GM18909 (cell line): ENCODE measurements around the gene LRRFIP1.
"Not testable (repeated sequence)": the region's sequence is repeated elsewhere in the genome, so short reads cannot be mapped to it uniquely, and the experiment has no call there.

ENCODE experiments used
- ATAC-seq: cut with Tn5 transposase; IDR thresholded peaks from one replicate; pipeline ENCODE4 v1.9.1; 2021; ENCODE audit warnings: mild to moderate bottlenecking; ENCODE audit not compliant: unreplicated experiment, poor library complexity

Gene LRRFIP1, protein sequence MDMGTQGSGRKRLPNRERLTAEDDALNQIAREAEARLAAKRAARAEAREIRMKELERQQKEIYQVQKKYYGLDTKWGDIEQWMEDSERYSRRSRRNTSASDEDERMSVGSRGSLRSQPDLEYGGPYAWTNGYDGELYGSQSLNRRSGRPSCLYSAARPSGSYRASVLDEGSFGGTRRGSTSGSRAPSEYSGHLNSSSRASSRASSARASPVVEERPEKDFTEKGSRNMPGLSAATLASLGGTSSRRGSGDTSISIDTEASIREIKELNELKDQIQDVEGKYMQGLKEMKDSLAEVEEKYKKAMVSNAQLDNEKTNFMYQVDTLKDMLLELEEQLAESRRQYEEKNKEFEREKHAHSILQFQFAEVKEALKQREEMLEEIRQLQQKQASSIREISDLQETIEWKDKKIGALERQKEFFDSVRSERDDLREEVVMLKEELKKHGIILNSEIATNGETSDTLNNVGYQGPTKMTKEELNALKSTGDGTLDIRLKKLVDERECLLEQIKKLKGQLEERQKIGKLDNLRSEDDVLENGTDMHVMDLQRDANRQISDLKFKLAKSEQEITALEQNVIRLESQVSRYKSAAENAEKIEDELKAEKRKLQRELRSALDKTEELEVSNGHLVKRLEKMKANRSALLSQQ

DNA sequence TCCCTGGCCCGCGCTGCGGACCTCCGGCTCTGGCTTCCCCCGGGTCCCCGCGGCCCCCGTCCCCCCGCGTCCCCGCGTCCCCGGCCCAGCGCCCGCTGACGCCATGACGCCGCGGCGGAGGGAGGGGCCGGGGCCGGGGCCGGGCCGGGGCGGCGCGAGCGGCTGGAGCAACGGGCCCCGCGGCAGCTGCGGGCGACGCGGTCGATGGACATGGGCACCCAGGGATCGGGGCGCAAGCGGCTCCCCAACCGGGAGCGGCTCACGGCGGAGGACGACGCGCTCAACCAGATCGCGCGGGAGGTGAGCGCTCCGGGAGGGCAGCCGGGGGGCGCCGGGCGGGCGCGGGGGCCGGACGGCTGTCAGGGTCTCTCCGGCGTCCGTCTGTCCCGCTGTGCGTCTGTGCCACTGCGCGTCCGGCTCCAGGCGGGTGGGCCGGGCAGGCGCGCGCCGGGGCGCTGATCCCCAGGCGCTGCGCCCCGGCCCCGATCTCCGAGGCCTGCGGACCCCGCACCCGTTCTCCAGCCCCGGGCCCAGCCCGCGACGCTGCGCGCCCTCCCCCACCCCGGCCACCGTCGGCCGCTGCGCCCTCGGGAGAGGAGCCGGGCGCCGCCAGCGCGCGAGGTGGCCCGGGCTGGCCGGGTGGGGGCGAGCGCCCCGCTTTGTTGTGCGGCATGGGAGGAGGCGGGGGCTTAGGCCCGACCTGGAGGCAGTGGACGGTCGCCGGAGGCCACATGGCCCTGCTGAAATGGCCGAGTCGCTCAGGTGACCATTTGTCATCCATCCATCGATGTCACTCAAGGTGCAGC lies at the start of gene LRRFIP1:
Gene LRRFIP1, plus strand, starts transcription at position 147 of the 806 bp plus-strand sequence. Its CDS starts 58 bp downstream, at position 205.
- no peak for ATAC-seq

DNA sequence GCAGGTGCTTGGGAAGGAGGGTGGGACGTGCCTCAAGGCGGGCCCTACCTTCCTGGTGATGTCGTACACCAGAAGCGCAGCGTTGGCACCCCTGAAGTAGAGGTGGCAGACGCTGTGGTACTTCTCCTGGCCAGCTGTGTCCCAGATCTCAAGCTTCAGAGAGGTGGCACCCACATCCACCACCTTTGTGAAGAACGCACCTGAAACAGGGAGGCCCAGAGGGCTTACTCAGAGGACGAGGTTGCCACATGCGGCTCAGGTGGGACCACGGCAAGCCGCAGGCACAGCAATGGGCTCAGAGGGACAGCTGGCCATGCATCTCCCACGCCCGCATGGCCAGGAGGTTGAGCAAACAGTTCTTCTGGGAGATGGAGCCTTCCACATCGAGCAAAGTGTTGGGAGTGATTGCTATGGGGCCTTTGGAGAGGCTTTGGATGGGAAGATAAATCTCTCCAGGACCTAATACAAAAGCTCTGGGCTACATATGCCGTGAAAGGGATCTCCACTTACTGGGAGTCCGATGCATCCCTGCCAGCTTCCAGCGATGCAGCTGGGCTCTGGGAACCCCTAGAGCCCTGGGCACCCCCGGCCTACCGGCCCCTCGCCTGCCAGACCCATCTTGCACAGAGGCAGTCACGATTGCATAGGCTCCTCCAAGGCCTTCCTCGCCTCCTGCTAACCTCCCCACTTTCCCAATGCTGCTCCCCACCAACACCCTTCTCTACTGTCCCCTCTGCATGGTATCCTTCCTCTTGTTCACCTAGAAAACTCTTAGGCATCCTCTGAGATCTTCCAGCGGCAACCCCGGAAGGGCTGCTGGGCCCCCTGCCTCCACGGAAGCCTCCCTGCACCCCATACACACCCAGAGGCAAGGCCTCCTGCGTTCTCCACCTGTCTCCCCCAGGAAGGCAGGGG lies 49.2 kb upstream of the LRRFIP1 start:
- ATAC-seq, result no peak

DNA sequence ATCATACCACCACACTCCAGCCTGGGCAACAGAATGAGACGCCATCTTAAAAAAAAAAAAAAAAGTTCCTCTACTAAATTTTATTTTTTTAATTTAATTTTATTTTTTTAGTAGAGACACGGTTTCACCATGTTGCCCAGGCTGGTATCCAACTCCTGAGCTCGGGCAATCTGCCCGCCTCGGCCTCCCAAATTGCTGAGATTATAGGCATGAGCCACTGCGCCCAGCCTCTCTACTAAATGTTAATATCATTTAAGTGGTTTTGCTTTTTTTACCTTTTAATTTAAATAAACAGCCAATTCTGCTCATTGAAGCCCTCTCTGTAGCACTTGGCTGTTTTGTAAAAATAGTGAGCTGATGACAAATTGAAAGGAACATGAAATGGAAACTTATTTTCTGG lies 46.1 kb upstream of the LRRFIP1 start:
- no peak for ATAC-seq

DNA sequence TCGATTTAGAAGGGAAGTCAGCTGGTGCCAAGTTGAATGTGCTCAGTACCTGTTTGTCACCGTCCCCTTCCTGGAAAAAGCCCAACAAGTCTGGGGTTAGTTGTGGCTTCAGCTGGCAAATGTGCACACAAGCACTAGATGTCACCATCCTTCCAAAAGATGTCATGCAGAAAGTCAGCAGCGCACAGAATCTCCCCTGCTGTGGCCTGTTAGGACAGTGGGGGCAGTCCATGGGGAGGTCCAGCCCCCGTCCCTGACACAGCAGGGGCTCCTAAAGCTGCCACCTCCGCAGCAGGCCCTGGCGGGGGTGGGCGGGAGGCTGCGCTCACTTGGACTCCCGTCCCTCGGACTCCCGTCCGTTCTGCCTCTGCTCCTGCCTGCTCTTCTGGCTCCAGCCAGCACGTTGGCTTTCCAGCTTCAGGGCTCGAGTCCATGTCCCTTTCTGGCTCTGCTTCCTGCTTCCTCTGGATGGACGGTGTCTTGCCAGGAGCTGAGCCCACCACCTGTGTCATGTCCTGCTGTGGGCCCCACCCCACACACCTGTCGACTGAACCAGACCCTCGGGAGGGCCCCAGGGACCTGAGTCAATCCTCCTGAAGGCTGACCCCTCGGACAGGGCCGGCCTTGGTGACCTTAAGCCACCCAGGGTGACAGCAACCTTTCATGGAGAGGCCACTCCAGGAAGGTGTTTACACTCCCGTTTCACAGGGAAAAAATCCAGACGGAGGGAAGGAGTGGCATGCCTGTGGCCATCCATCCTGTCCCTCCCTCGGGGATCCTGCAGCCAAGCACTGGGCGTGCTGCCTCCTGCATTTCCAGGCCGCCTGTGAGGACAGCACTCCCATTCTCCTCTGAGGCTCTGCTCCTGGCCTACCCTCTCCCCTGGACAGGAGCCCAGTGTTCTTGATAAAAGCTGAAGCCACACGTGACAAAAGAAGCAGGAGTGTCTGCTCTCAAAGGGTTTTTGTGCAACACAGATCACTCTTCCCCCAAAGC lies 45.3 kb upstream of the LRRFIP1 start:
- no peak for ATAC-seq

DNA sequence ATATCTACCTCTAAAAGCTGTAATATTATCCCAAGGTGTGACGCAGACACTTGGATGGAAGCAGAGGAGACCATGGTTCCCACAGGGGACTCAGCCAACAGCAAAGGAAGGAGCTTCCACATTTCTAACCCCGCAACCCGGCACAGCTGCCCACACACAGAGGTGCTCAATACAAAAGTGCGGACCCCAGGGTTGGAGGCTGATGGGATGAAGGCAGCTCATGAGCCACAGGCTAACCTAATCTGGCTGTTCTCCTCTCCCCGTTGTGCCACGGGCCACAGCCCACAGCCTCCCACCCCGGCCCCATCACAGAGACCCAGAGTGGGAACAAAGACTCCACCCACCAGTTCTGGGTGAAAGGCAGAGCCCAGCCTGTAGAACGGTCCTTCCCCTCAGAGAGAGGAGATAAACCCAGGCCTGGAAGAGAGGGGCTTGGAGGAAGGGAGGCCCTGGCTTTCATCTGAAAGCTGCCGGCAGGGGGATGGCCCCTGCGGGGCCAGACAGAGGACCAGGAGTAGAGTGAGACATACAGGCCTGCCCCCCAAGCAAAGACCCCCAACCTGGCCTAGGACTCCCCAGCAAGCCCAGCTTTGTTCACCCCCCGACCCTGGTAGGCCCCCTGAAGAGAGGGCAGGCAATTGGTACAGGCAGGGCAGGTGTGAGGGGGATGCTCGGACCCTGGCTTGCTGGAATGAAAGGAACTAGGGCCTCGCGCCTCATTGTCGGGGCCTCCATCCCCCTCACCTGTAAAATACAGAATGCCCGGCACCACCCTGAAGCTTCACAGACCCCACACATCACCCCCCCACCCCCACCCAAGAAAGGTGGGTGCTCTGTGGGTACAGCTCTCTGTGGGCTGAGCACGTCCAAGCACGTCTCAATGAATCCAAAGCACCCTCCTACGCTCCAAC lies 43.7 kb upstream of the LRRFIP1 start:
- no peak for ATAC-seq

DNA sequence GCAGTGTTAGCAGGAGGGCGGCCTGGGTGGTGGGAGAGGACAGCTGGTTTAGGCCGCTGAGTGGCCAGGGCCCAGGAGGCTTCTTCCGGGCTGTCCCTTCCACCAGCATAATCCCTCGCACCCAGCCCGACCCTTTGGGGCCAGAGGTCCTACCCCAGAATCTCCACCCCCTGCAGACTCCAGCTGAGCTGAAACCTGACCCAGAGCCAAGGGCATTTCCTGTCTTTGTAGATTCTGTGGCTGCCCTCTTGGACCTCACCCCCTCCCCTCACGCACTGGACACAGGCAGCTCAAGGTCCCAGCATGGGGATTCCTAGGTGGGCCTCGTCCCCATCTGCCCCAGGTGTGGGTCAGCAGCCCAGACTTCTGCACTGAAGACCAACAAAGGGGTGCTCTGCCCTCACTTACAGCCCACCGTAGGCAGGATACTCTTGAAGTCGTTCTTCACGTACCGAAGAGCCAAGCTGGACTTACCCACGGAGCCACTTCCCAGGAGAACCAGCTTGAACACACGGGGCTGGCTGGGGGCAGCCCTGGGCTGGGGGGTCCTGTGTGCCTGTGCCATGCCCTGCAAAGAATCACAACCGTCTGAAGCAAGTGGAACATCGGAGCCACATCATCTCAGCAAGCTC lies 41.7 kb upstream of the LRRFIP1 start:
- no peak for ATAC-seq

DNA sequence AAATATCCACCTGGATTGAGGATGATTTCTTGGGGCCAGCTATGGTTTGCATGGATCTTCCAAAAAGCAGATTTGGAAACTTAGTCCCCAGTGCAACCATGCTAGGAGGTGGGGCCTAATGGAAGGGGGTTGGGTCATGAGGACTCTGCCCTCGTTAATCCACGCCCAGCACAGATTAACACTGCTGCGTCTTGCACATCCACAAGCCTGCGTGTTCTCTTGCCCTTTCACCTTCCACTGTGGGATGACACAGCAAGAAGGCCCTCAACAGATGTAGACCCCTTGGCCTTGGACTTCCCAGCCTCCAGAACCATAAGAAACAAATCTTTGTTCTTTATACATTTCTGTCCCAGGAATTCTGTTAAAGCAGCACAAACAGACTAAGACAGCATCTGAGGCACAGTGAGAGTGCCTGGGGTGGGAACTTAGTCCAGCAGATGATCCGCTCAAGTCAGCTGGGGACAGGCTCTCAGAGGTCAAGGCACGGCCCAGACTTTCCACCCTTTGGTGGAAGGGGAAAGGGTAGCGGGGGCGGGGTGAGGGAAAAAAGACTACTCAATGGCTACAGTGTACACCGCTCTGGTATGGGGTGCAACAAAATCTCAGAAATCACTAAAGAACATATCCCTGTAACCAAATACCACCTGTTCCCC lies 39.2 kb upstream of the LRRFIP1 start:
- no peak for ATAC-seq

DNA sequence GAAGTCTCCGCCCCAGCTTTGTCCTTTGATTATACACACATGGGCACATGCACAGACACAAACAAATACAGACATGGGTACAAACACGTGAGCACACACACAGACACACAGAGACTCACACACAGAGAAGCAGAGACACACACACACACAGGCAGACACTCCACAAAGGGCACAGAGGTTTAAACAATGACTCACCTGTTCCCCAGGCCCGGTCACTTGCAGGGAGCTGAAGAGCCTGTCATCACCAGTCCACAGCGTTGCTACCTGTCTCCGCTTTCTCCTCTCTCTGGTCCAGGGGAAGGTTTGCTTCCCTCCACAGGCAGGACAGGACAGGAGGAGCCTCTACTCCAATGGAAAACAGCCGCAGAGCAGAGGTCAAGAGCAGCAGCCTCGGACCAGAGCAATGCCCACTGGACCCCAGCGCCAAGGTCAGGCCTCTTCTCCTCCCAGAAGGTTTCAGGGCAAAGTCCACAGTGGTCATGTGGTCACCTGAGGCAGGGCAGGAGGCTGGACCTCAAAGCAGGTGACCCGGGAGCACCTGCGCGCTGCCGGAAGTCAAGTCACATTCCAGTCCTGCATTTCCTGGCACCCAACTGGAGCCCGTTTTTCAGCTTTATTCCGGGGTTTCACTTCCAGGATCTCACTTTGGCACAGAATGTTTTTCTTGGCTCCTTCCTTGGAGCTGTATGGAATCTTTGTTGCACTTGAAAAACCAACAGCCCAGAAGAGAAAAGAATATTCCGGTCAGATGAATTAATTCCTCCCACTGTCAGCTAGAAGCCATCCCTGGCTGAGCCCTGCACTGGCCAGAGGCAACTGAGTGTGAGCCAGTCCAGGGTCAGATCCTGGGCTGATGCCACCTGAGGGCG lies 36.9 kb upstream of the LRRFIP1 start, which contains the start of gene RAB17:
Gene RAB17, minus strand, starts transcription at position 463 of the 869 bp plus-strand sequence. CDS start 4,580 bp downstream, outside the sequence.
- ATAC-seq, result no peak

DNA sequence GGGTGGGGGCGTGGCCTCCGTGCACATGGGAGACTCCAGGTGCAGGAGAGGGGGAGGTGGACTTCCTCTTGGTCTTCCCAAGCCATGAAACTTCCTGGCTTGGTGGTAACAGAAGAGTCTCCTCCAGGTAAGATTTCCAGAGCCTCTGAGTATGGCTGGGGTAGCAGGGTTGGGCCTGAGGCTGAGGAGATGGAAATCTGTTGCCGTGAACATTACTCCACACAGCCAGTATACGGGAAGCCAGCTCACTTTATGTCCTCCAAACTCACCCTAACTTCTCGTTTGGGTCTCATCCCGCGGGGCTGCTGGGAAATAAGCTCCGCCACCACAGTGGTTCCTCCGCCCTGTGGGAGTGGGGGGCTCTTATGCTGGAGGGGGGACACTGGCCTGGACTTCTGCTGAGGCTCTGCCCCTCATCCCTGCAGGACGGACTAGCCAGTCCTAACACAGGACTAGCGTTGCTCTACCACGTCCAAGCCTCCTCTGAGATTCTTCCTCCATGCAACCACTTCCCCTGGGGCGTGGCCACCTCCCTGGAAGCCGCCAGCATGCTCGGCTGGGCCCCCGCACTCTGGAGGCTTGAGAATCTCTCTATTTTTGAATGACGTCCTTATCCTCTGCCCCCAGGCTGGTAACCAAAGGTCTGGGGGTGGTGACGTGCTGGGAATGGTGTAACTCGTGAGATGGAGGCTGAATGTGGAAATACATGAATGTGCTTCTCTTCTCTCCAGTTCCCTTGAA lies 36.1 kb upstream of the LRRFIP1 start:
- ATAC-seq, result no peak

DNA sequence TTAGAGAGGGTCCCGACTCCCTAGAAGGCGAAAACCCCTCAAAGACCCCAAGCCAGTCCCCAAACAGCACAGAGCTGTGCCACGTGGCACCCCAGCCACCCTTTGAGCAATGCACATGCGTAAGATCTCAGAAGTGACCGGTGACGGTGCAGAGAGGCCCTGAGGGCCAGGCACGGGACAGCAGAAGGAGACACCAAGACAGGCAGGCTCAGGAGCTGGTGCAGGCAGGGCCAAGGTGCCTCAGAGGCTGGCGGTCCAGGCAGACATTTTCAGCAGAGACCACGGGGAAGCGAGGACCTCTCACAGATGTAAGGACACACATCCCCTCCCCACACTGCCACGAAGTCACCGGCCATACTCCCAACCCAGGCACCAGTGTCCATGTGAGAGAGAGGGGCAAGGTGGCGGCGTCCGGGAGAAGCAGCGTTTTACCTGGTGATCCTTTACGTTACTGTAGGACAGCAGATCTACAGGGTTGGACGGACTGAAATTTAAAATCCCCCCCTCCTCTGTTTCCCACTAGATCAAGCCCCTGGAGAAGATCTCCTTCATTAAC lies 34.9 kb upstream of the LRRFIP1 start:
- no peak for ATAC-seq

DNA sequence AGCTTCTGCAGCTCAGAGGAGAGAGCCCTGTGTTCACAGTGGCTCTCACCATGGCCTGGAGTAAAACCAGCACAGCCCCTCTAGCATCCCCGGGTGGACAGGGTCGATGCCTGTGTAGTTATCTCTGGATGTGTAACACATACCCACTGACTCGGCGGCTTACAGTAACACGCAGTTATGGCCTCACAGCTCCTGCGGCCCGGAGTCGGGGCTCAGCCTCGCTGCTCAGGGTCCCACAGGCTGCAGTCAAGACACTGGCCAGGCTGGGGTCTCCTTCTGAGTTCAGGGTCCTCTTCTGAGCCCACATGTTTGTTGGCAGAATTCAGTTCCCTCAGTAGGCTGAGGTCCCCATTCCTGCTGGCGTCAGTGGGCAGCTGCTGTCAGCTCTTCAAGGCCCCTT lies 34.4 kb upstream of the LRRFIP1 start:
- ATAC-seq, result no peak

DNA sequence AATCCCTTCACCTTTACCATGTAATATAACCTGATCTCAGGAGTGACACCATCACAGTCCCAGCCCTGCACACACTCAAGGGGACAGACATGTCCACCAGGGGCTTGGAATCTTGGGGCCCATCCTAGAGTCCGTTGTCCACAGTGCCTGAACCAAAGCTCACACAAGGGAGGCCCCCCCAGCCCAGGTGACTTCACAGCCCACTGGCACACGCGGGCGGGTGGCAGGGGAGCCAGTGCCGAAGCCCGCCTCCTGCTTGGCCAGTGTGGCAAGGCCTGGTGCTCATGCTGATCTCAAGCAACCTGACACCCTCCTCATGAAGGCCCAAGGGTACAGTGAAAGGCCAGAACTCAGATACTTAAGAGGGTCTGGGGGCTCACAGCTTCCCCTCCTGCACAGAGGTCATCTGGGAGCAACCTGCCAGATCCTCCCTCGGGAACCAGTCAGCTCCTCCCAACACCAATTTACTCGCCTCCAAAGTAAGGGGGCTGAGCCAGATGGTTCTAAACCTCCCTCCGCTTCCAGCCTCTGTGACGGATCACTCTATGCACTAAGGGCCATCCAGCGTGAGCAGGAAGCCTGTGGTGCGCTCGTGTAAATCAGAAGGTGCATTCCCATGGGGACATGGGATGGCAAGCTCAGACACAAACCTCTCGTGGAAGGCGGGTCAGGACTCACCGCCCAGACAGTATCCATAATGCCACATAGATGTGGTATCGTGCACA lies 33.6 kb upstream of the LRRFIP1 start:
- no peak for ATAC-seq

DNA sequence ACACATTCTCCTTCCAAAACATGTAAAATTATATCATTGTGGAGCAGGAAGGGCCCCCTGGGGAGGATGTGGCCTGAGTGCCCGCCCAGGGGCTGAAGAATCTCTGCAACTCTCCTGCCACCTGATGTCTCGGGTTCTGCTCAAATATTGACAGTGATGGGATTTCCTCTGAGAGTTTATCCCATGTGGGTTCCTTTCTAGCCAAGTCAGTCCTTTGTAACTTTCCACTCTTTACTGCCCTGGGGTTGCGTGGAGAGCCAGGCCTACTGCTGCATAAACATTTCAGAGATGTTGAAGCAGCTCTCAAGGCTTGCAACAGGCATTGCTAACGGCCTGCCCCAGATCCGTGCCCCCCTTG lies 32.9 kb upstream of the LRRFIP1 start:
- ATAC-seq, result no peak

DNA sequence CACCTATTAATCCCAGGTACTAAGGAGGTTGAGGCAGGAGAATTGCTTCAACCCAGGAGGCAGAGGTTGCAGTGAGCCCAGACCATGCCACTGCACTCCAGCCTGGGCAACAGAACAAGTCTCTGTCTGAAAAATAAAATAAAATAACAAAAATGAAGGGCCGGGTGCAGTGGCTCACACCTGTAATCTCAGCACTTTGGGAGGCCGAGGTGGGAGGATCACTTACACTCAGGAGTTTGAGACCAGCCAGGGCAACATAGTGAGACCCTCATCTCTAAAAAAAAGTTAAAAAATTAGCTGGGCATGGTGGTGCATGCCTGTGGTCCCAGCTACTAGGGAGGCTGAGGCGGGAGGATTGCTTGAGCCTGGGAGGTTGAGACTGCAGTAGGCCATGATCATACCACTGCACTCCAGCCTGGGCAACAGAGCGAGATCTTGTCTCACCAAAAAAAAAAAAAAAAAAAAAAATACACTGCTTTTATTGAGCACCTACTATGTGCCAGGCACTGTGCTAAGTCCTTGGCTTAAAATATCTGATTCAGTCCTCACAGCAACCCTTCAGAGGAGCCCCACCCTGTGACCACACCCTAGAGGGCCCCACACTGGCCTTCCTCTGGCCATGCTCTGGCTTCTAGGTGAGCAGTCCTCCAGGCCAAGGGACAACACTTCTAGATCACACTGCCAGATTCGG lies 31.4 kb upstream of the LRRFIP1 start:
- ATAC-seq, result not testable (repeated sequence)
